BLaER1 treated with 17β-estradiol and CSF1 and Interleukin-3, amounts not matched to agents 10 nM and 100 nM (cell line): ENCODE results near the gene HOXC6.

Experiments
- H3K27ac ChIP-seq, 11 experiments: shearing (Covaris generic); formaldehyde crosslinking; 2 replicates each; pipeline ENCODE4 v1.8.1; 2022
- H3K27me3 ChIP-seq, 11 experiments: shearing (Covaris generic); formaldehyde crosslinking; 2 replicates each; pipeline ENCODE4 v1.8.1; 2022
- H3K36me3 ChIP-seq, 11 experiments: shearing (Covaris generic); formaldehyde crosslinking; 2 replicates each; pipeline ENCODE4 v1.8.1; 2022
- H3K4me1 ChIP-seq, 10 experiments: shearing (Covaris generic); formaldehyde crosslinking; 2 replicates each; pipeline ENCODE4 v1.8.1; 2022
- H3K4me2 ChIP-seq, 11 experiments: shearing (Covaris generic); formaldehyde crosslinking; 2 replicates each; pipeline ENCODE4 v1.8.1; 2022
- H3K4me3 ChIP-seq, 10 experiments: shearing (Covaris generic); formaldehyde crosslinking; 2 replicates each; pipeline ENCODE4 v1.8.1; 2022
- H3K9ac ChIP-seq, 11 experiments: shearing (Covaris generic); formaldehyde crosslinking; 2 replicates each; pipeline ENCODE4 v1.8.1; 2022
- H3K9me3 ChIP-seq, 11 experiments: shearing (Covaris generic); formaldehyde crosslinking; replicated peaks in 1 of 11; 2 replicates each; pipeline ENCODE4 v1.8.1; 2022
- H4K20me1 ChIP-seq, 11 experiments: shearing (Covaris generic); formaldehyde crosslinking; 2 replicates each; pipeline ENCODE4 v1.8.1; 2022
- Cebpa-rat ChIP-seq, 11 experiments: shearing (Covaris generic); IDR thresholded peaks; 2 replicates each; pipeline ENCODE4 v1.8.1; 2022

HOXC6 gene

DNA sequence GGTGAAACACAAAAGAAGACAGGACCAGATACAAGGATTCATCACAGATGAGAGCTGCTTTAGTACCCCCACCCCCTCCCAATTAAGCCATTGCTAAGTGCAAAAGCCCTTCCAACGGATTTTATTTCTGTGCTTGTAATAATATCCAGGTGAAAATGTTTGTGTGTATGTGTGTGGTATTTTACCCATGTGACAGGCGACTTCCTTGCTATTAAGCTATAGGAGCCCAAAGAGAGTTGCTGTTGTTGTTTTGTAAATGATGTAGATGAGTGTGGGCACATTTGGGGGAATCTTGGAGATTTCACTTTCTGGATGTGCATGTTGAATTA lies 22.2 kb downstream of the HOXC6 start:
- no peak overlapping the region for H3K9ac ChIP-seq
- H3K27me3 ChIP-seq = peaks cover 98 to 100% (median 100%) of the 10 kb centered on the region in 11 experiments
- peaks cover 0 to 18% (median 0%) of the 10 kb centered on the region in 10 experiments; a peak in 8 of 20 replicates for H3K4me1 ChIP-seq
- H3K27ac ChIP-seq = no peak overlapping the region
- no peak overlapping the region for H3K4me3 ChIP-seq
- H3K36me3 ChIP-seq = no peaks in the 10 kb centered on the region
- peaks cover 0 to 78% (median 39%) of the 10 kb centered on the region in 11 experiments; a peak in 15 of 22 replicates for H4K20me1 ChIP-seq
- H3K9me3 ChIP-seq = peaks cover 12 to 52% (median 35%) of the 10 kb centered on the region in 11 experiments
- H3K4me2 ChIP-seq = no peak overlapping the region
- TF ChIP-seq Cebpa-rat (IDR thresholded peaks at IDR 0.05) = no peak

DNA sequence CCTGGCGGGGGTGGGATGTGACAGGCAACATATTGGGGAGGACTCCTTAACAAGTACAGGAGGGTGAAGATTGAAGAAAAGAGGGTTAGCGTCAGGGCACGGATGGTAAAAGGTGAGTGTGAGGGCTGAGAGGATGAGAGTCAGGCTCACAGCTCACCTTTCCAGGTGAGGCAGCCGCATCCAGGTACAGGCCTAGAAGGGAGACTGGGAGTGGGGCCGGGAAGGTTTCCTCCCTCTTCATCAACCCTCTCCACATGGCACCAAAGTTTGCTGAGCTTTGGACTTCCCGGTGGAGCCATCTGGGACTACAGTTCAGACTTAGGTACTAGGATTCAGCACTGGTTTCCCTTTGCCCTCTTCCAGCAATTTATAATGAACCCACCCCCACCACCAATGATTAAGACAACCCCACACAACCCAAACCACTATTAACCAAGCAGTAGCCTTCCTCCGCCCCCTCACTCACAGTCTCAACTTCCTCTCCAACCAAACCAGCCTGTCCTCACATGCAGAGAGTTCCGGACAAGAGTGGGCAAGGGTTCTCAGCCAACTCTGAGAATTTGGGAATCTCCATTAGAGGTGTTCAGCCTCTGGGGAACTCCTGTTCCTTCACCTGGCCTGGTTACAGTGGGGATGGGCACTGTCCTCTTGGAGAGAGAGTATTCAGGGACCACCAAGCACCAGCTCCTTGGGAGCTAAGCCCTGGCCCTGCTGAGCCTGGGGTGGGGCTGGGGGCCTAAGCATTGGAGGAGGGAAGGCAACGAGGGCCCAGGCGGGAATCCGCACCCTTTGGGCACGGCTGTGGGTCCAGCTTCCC lies 23.0 kb downstream of the HOXC6 start:
- TF ChIP-seq Cebpa-rat (IDR thresholded peaks at IDR 0.05) = no peak
- H3K4me2 ChIP-seq = peak overlapping the region in 3 of 11 experiments; percentile 34 to 54 (median 48); a peak in 6 of 22 replicates

DNA sequence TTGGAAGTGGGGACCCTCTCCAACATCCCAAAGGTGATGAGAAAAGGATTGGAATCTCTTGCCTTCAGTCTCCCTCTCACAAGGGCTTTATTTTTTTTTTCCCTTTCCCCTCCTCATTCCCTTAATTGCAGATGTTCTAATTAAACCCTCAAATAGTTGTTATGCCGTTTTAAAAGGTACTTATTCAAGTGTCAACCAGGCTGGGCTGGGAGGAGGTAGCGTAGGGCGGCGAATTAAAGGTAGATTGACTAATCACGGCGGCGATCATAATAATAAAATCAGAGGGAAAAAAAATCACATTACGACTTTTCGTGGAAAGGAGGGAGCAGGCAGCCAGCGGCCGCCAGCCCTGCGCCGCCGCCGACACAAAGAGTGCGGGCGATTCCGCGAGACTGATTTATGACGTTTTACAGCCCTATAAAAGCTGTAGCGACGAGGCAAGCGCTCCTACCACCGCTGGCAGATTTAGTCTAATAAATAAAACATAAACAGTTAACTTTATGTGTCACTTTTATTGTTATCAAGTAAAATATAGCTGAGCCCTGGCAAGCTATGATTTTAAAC lies 23.7 kb downstream of the HOXC6 start:
- H3K4me2 ChIP-seq = peak overlapping the region in 1 of 11 experiments; percentile 54; a peak in 1 of 22 replicates
- peaks cover 98 to 100% (median 100%) of the 10 kb centered on the region in 11 experiments for H3K27me3 ChIP-seq
- peaks cover 12 to 47% (median 30%) of the 10 kb centered on the region in 11 experiments for H3K9me3 ChIP-seq
- H3K36me3 ChIP-seq = no peaks in the 10 kb centered on the region
- H3K4me1 ChIP-seq = peaks cover 0 to 18% (median 0%) of the 10 kb centered on the region in 10 experiments; a peak in 8 of 20 replicates
- no peak overlapping the region for H3K27ac ChIP-seq
- TF ChIP-seq Cebpa-rat (IDR thresholded peaks at IDR 0.05) = no peak
- H3K9ac ChIP-seq = no peak overlapping the region
- H4K20me1 ChIP-seq = peaks cover 0 to 75% (median 34%) of the 10 kb centered on the region in 11 experiments; a peak in 15 of 22 replicates
- no peak overlapping the region for H3K4me3 ChIP-seq

More for the DNA sequence above, 23.0 kb downstream of the HOXC6 start:
- no peak overlapping the region for H3K27ac ChIP-seq
- peaks cover 0 to 74% (median 39%) of the 10 kb centered on the region in 11 experiments; a peak in 15 of 22 replicates for H4K20me1 ChIP-seq
- no peaks in the 10 kb centered on the region for H3K36me3 ChIP-seq
- H3K4me1 ChIP-seq = peaks cover 0 to 18% (median 0%) of the 10 kb centered on the region in 10 experiments; a peak in 8 of 20 replicates
- H3K27me3 ChIP-seq = peaks cover 98 to 100% (median 100%) of the 10 kb centered on the region in 11 experiments
- H3K9me3 ChIP-seq = peaks cover 12 to 52% (median 35%) of the 10 kb centered on the region in 11 experiments
- no peak overlapping the region for H3K4me3 ChIP-seq
- no peak overlapping the region for H3K9ac ChIP-seq

DNA sequence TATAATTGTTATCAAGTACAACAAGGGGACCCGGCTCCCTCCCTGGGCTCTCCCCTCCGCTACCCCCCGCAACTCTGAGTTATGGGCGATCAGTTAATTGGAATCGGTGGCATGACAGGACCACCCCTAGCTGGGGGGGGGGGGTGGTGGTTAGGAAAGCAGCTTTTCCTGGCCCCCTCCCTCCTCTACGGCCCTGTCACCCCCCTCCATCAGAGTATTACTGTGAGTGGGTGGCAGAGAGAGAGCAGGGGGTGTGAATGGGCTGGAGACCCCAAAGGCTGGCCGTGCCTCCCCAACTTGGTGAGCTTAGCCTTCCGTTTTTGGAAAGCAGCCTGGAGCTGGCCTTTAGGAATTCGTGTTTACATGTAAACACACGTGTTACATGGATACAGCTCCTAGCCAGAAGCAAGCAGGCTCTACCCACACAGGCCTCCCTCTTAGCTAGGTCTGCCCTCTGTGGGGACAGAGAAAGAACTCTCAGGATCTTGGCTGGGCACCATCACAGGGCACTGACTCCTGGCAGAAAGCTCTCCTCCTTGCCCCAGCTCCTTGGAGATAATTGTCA lies 24.3 kb downstream of the HOXC6 start:
- Histone ChIP-seq H4K20me1 (peaks cover 0 to 75% (median 28%) of the 10 kb centered on the region in 11 experiments; a peak in 16 of 22 replicates), H3K4me2 (peak overlapping the region in 2 of 11 experiments; percentile 37 to 45; a peak in 2 of 22 replicates), H3K36me3 (no peaks in the 10 kb centered on the region), H3K27ac (no peak overlapping the region), H3K9me3 (peaks cover 6 to 42% (median 24%) of the 10 kb centered on the region in 11 experiments), H3K9ac (no peak overlapping the region), H3K4me1 (peaks cover 0 to 18% (median 0%) of the 10 kb centered on the region in 10 experiments; a peak in 8 of 20 replicates), H3K4me3 (peak overlapping the region in 1 of 10 experiments; percentile 29; a peak in 1 of 20 replicates), H3K27me3 (peaks cover 98 to 100% (median 100%) of the 10 kb centered on the region in 11 experiments)
- no peak for TF ChIP-seq Cebpa-rat (IDR thresholded peaks at IDR 0.05)

DNA sequence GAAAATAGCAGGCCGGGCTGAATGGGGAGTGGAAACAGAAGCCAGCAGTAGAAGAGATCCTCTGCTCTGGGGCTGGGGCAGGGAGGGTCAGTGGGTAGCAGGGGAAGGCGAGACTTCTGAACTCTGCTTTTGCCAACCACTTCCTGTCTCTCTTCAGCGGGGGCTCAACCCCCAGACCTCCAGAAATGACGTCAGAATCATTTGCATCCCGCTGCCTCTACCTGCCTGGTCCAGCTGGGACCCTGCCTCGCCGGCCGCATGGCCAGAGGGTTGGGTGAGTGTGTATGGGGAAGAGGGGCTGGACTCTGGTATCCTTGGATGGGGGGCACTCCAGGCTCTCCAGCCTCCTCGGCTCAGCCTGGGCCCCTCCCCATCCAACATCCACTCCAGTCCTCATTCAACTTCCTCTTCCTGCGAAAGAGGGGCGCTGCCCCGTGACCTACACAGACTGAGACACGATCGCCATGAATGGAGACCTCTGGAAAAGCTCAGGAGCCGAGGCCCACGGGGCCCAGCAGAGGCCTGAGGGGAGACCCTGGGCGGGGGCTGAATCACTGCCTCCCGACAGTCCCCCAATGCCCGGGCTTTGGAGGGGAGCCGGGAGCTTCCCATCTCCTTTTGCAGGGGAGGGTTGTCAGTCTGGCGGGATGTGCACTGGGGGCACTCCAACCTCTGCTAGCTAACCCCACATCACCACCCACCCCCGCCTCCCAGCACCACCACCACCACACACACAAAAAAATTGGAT lies 24.9 kb downstream of the HOXC6 start:
- H3K9ac ChIP-seq = no peak overlapping the region
- TF ChIP-seq Cebpa-rat (IDR thresholded peaks at IDR 0.05) = no peak
- no peaks in the 10 kb centered on the region for H3K36me3 ChIP-seq
- peaks cover 0 to 35% (median 18%) of the 10 kb centered on the region in 11 experiments; a peak in 21 of 22 replicates for H3K9me3 ChIP-seq
- H3K4me1 ChIP-seq = peaks cover 0 to 18% (median 0%) of the 10 kb centered on the region in 10 experiments; a peak in 8 of 20 replicates
- peak overlapping the region in 3 of 10 experiments; percentile 15 to 29 (median 26); a peak in 1 of 20 replicates for H3K4me3 ChIP-seq
- no peak overlapping the region for H3K27ac ChIP-seq
- H3K4me2 ChIP-seq = peak overlapping the region in 4 of 11 experiments; percentile 27 to 45 (median 32); a peak in 5 of 22 replicates
- peaks cover 0 to 73% (median 28%) of the 10 kb centered on the region in 11 experiments; a peak in 15 of 22 replicates for H4K20me1 ChIP-seq
- peaks cover 98 to 100% (median 100%) of the 10 kb centered on the region in 11 experiments for H3K27me3 ChIP-seq

DNA sequence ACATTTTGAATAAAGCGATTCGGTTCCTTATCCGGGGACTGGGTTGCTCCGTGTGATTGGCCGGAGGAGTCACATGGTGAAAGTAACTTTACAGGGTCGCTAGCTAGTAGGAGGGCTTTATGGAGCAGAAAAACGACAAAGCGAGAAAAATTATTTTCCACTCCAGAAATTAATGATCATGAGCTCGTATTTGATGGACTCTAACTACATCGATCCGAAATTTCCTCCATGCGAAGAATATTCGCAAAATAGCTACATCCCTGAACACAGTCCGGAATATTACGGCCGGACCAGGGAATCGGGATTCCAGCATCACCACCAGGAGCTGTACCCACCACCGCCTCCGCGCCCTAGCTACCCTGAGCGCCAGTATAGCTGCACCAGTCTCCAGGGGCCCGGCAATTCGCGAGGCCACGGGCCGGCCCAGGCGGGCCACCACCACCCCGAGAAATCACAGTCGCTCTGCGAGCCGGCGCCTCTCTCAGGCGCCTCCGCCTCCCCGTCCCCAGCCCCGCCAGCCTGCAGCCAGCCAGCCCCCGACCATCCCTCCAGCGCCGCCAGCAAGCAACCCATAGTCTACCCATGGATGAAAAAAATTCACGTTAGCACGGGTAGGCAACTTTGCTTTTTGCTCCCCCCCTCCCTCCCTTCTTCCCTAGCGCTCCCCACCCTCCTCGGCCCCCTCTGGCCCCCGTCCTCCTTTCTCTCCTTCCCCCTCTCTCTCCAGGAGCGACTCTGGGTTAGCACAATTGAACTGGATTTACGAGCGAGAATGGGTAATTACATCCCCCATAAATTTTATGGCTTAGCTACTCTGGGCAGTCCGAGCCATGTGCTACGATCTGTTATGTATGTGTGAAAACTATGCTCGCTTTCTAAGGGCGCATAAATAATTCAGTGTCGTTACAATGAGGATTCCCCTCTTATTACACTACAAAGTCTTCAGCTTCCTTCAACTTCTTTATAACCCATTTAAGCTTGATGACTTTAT lies 25.8 kb downstream of the HOXC6 start, which contains the start of gene HOXC4:
HOXC4 (plus strand) TSS at position 85 of the 991 bp plus-strand sequence; CDS start at position 173, 88 bp downstream.
- Histone ChIP-seq H4K20me1 (peaks cover 0 to 72% (median 24%) of the 10 kb centered on the region in 11 experiments; a peak in 15 of 22 replicates), H3K4me3 (peak within 1 kb of the TSS in 3 of 10 experiments; percentile 15 to 29 (median 26); a peak in 1 of 20 replicates), H3K27ac (no peak within 1 kb of the TSS), H3K4me1 (peaks cover 0 to 18% (median 0%) of the 10 kb centered on the region in 10 experiments; a peak in 8 of 20 replicates), H3K36me3 (no peaks in the 10 kb centered on the region), H3K9ac (no peak within 1 kb of the TSS), H3K4me2 (peak within 1 kb of the TSS in 4 of 11 experiments; percentile 27 to 45 (median 32); a peak in 5 of 22 replicates), H3K9me3 (peaks cover 0 to 33% (median 14%) of the 10 kb centered on the region in 11 experiments; a peak in 16 of 22 replicates), H3K27me3 (peaks cover 98 to 100% (median 100%) of the 10 kb centered on the region in 11 experiments)
- no peak for TF ChIP-seq Cebpa-rat (IDR thresholded peaks at IDR 0.05)

DNA sequence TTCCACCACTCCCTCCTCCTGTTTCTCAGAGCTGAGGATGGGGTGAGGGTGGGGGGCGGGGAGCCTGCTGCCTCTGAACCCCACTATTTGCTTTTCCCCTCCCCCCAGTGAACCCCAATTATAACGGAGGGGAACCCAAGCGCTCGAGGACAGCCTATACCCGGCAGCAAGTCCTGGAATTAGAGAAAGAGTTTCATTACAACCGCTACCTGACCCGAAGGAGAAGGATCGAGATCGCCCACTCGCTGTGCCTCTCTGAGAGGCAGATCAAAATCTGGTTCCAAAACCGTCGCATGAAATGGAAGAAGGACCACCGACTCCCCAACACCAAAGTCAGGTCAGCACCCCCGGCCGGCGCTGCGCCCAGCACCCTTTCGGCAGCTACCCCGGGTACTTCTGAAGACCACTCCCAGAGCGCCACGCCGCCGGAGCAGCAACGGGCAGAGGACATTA lies 26.5 kb downstream of the HOXC6 start:
- Histone ChIP-seq H3K27me3 (peaks cover 98 to 100% (median 100%) of the 10 kb centered on the region in 11 experiments), H3K4me1 (peaks cover 0 to 18% (median 0%) of the 10 kb centered on the region in 10 experiments; a peak in 8 of 20 replicates), H3K9me3 (peaks cover 0 to 33% (median 14%) of the 10 kb centered on the region in 11 experiments; a peak in 16 of 22 replicates), H3K9ac (no peak overlapping the region), H3K36me3 (no peaks in the 10 kb centered on the region), H4K20me1 (peaks cover 0 to 74% (median 24%) of the 10 kb centered on the region in 11 experiments; a peak in 15 of 22 replicates), H3K4me2 (no peak overlapping the region), H3K27ac (no peak overlapping the region), H3K4me3 (no peak overlapping the region)
- no peak for TF ChIP-seq Cebpa-rat (IDR thresholded peaks at IDR 0.05)
